PC-3 (cell line): ENCODE results near the gene LY6G5C. TPM values are rescaled to one million over a fixed set of nuclear protein-coding genes. Genes with fewer than 3 reads are reported as not detected.

ENCODE experiments used
- ATAC-seq: fragments of 200-7000 bp; cut with Tn5 transposase; 2 replicates; pipeline ENCODE4 v1.9.1; 2020; ENCODE audit warnings: mild to moderate bottlenecking, moderate library complexity
- BruUV-seq: library from RNA; stranded (reverse); fragments of 400-500 nt; replicated peaks from 2 replicates; lab custom pipeline; 2021; lab: Mats Ljungman, UMichigan
- CTCF ChIA-PET: fragments of 300-600 bp; sonication (Branson Sonifier 250); formaldehyde crosslinking; loops from one replicate; lab custom pipeline; 2022; ENCODE audit warnings: antibody characterized with exemption; lab: Charles Lee
- POLR2A ChIA-PET: fragments of 300-600 bp; sonication (Branson Sonifier 250); formaldehyde crosslinking; loops from one replicate; lab custom pipeline; 2022; ENCODE audit warnings: antibody characterized with exemption; ENCODE audit not compliant: unreplicated experiment; lab: Charles Lee
- DNase-seq: peaks from one replicate; pipeline ENCODE4 v3.0.0-alpha.2; 2015
- H2AFZ ChIP-seq: fragments of 300-600 bp; sonication (generic); 2 replicates; pipeline ENCODE4 v1.6.0; 2016; ENCODE audit warnings: antibody characterized with exemption, low read length
- H3F3A ChIP-seq: fragments of 300-600 bp; sonication (generic); one replicate; pipeline ENCODE4 v1.6.0; 2017; ENCODE audit warnings: antibody characterized with exemption, low read length, control low read depth, mild to moderate bottlenecking; ENCODE audit not compliant: unreplicated experiment
- H3K27ac ChIP-seq: fragments of 300-600 bp; sonication (generic); 2 replicates; pipeline ENCODE4 v1.5.1; 2016; ENCODE audit warnings: mild to moderate bottlenecking, low read length
- H3K27me3 ChIP-seq: fragments of 300-600 bp; sonication (generic); 2 replicates; pipeline ENCODE4 v1.6.1; 2016; ENCODE audit warnings: low read length, mixed read lengths
- H3K36me3 ChIP-seq: fragments of 300-600 bp; sonication (generic); 2 replicates; pipeline ENCODE4 v1.6.1; 2016; ENCODE audit warnings: low read depth, mixed run types, low read length, mixed read lengths
- H3K4me1 ChIP-seq: fragments of 300-600 bp; sonication (generic); 2 replicates; pipeline ENCODE4 v1.5.1; 2016; ENCODE audit warnings: low read length; ENCODE audit not compliant: insufficient read depth
- H3K4me2 ChIP-seq: fragments of 300-600 bp; sonication (generic); 2 replicates; pipeline ENCODE4 v1.6.0; 2016; ENCODE audit warnings: low read length
- H3K4me3 ChIP-seq: fragments of 300-600 bp; sonication (generic); 2 replicates; pipeline ENCODE4 v1.5.1; 2016; ENCODE audit warnings: mild to moderate bottlenecking, low read length, mixed read lengths
- H3K79me2 ChIP-seq: fragments of 300-600 bp; sonication (generic); 2 replicates; pipeline ENCODE4 v1.6.1; 2017; ENCODE audit warnings: low read length, mixed read lengths
- H3K9ac ChIP-seq: fragments of 300-600 bp; sonication (generic); 2 replicates; pipeline ENCODE4 v1.6.0; 2016; ENCODE audit warnings: mild to moderate bottlenecking, low read length
- H3K9me2 ChIP-seq: fragments of 300-600 bp; sonication (generic); replicated peaks from 2 replicates; pipeline ENCODE4 v1.6.1; 2016; ENCODE audit warnings: mixed run types, low read length, mixed read lengths
- H3K9me3 ChIP-seq: fragments of 300-600 bp; sonication (generic); 2 replicates; pipeline ENCODE4 v1.6.1; 2016; ENCODE audit warnings: low read length, mixed read lengths
- H4K20me1 ChIP-seq: fragments of 300-600 bp; sonication (generic); 2 replicates; pipeline ENCODE4 v1.6.1; 2016; ENCODE audit warnings: low read length, mixed read lengths
- CTCF ChIP-seq: fragments of 300-600 bp; sonication (generic); conservative IDR thresholded peaks from 2 replicates; pipeline ENCODE4 v1.5.1; 2017; ENCODE audit warnings: antibody characterized with exemption, low read depth, mild to moderate bottlenecking, low read length
- EZH2 ChIP-seq: fragments of 300-600 bp; sonication (generic); IDR thresholded peaks from one replicate; pipeline ENCODE4 v1.6.1; 2017; ENCODE audit warnings: antibody characterized with exemption, mild to moderate bottlenecking, low read length; ENCODE audit not compliant: unreplicated experiment
- EZH2phosphoT487 ChIP-seq: fragments of 300-600 bp; sonication (generic); IDR thresholded peaks from 2 replicates; pipeline ENCODE4 v1.6.1; 2018; ENCODE audit warnings: mild to moderate bottlenecking, antibody characterized with exemption, low read length, borderline replicate concordance
- intact Hi-C: fragments of 100-400 bp; cut with micrococcal nuclease; formaldehyde crosslinking; loops from 2 replicates; pipeline ENCODE4 v1.9.0; 2023
- total RNA-seq: library from RNA; depleted of rRNA; stranded (reverse); fragments of >200 nt; gene quantifications from 2 replicates; pipeline ENCODE4 v1.2.3, GENCODE V29; 2014

LY6G5C gene
- total RNA-seq, 1 experiment from 2014 or later: 1.8 TPM

DNA sequence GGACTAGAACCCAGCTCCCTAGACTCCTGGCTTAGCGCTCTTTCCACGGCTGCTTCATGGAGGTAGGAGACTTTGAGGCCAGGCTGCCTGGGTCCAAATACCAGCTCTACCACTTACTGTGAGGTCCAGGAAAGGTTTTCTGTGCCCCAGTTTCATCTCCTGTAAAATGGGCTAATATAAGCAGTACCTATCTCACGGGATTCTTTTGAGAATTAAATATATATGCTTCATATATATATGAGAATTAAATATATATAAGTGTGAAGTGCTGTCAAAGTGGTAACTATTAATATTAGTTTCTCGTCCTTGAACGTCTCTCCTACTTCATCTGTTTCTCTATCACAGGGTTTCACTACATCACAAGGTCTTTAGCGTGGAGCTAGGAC is 10.2 kb upstream of the LY6G5C start:
- Histone ChIP-seq H3K4me3 (no peak overlapping the region), H3K27me3 (no peaks in the 10 kb centered on the region), H3K4me2 (no peak overlapping the region), H3K9me3 (no peaks in the 10 kb centered on the region), H3F3A (no peaks in the 10 kb centered on the region), H3K9me2 (no peaks in the 10 kb centered on the region), H4K20me1 (no peaks in the 10 kb centered on the region), H3K79me2 (no peaks in the 10 kb centered on the region), H3K36me3 (peaks cover 8% of the 10 kb centered on the region; the same call in 1 of the 2 replicates), H3K27ac (no peak overlapping the region), H3K4me1 (0 out of 2 replicates have a peak, but pooled peaks cover 3% of the 10 kb centered on the region), H3K9ac (no peak overlapping the region), H2AFZ (no peak overlapping the region)
- DNase-seq: no peak
- CTCF ChIA-PET: no interaction called here
- POLR2A ChIA-PET: no interaction called here
- no TSS peak for BruUV-seq
- intact Hi-C loops: no loop called here
- no peak for TF ChIP-seq EZH2
- TF ChIP-seq CTCF: no peak
- no peak for TF ChIP-seq EZH2phosphoT487
- ATAC-seq: no peak

GRCh38 chr6:31690231-31691077 is 9.6 kb upstream of the LY6G5C start:
- POLR2A ChIA-PET: interaction anchor here (0.6 to 0.7 kb wide), 2 partner anchors 32 to 1095 kb away, joined by 3 to 7 read pairs; no protein-coding TSS in a partner anchor
- CTCF ChIA-PET: interaction anchor here (0.8 kb wide), 1 partner anchor 140 kb away, joined by 3 read pairs; no protein-coding TSS in a partner anchor

More at GRCh38 chr6:31690231-31691077, 9.6 kb upstream of the LY6G5C start:
- peaks cover 8% of the 10 kb centered on the region; the same call in 1 of the 2 replicates for H3K36me3 ChIP-seq
- H3K79me2 ChIP-seq: no peaks in the 10 kb centered on the region
- H2AFZ ChIP-seq: no peak overlapping the region
- DNase-seq (no peak), ATAC-seq (peak; percentile 35)
- BruUV-seq: no TSS peak
- intact Hi-C loops: no loop called here
- H4K20me1 ChIP-seq: no peaks in the 10 kb centered on the region
- H3K27ac ChIP-seq: no peak overlapping the region
- H3K27me3 ChIP-seq: no peaks in the 10 kb centered on the region
- H3K4me1 ChIP-seq: 0 out of 2 replicates have a peak, but pooled peaks cover 3% of the 10 kb centered on the region
- no peak overlapping the region for H3K4me3 ChIP-seq
- no peaks in the 10 kb centered on the region for H3K9me2 ChIP-seq
- H3K9me3 ChIP-seq: no peaks in the 10 kb centered on the region
- no peaks in the 10 kb centered on the region for H3F3A ChIP-seq
- H3K4me2 ChIP-seq: no peak overlapping the region
- TF ChIP-seq EZH2phosphoT487: no peak
- no peak for TF ChIP-seq CTCF
- TF ChIP-seq EZH2: no peak
- no peak overlapping the region for H3K9ac ChIP-seq
